SKM-1 (cell line): ENCODE results near the gene AAMP.
"Not testable (repeated sequence)": the region's sequence is repeated elsewhere in the genome, so short reads cannot be mapped to it uniquely, and the experiment has no call there.

ENCODE experiments used
- DNase-seq: peaks from one replicate; lab custom pipeline; 2025; ENCODE audit not compliant: unreplicated experiment; lab: John Stamatoyannopoulos, UW

Gene AAMP

GRCh38 chr2:218275371-218276072 lies 5.6 kb upstream of the AAMP start:
- DNase-seq = no peak

- no peak for DNase-seq
Measured at GRCh38 chr2:218274586-218274985, 4.6 kb upstream of the AAMP start.

- DNase-seq = no peak
Measured at GRCh38 chr2:218273908-218274249, 3.9 kb upstream of the AAMP start.

- DNase-seq = not testable (repeated sequence)
Measured at GRCh38 chr2:218273214-218273907, 3.4 kb upstream of the AAMP start.

GRCh38 chr2:218272531-218273212 lies 2.7 kb upstream of the AAMP start:
- DNase-seq = peak; percentile 49

GRCh38 chr2:218271865-218272530 lies 2.1 kb upstream of the AAMP start:
- DNase-seq = no peak

GRCh38 chr2:218271487-218271797 lies 1.5 kb upstream of the AAMP start:
- DNase-seq = no peak

GRCh38 chr2:218270721-218271486 lies 967 bp upstream of the AAMP start:
- DNase-seq = no peak

GRCh38 chr2:218267259-218267658 lies 2.7 kb downstream of the AAMP start:
- DNase-seq = no peak

- DNase-seq = no peak
Measured at GRCh38 chr2:218266316-218266979, 3.5 kb downstream of the AAMP start.

- no peak for DNase-seq
Measured at GRCh38 chr2:218265626-218266025, 4.3 kb downstream of the AAMP start.

- no peak for DNase-seq
Measured at GRCh38 chr2:218264773-218265561, 5.0 kb downstream of the AAMP start.

GRCh38 chr2:218263817-218264641 lies 5.9 kb downstream of the AAMP start:
- DNase-seq = no peak

- DNase-seq = no peak
Measured at GRCh38 chr2:218262631-218263586, 7.0 kb downstream of the AAMP start.

- no peak for DNase-seq
Measured at GRCh38 chr2:218262237-218262600, 7.7 kb downstream of the AAMP start.

- no peak for DNase-seq
Measured at GRCh38 chr2:218261423-218262236, 8.3 kb downstream of the AAMP start.
